C4-2B (cell line): ENCODE results near the gene AP5B1.

Experiments used
- ZFX ChIP-seq: fragments of 450-650 bp; IDR thresholded peaks from 2 replicates; pipeline ENCODE4 v1.6.1; 2017
- TF ChIP-seq, protein P1 (sequence below): fragments of 450-650 bp; conservative IDR thresholded peaks from 2 replicates; pipeline ENCODE4 v1.5.1; 2017; ENCODE audit warnings: mild to moderate bottlenecking

DNA sequence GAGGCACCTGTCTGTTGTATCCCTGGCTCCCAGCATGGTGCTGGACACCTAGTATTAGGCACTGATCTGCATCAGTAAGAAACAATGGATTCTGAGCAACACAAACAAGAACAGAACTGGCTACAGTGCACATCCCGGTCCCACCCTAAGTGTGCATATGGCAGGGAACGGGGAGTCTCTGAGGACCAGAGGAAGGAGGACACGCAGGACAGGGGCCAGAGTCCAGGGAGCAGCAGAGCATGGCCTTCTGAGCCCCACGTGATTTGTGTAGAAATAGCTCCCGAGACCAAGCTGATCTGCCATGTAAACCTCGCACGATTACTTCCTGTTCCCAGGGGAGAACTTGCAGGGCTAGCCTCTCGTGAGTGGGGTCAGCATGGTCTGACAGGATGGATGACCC is 40.3 kb upstream of the AP5B1 start:
- TF ChIP-seq, protein P1, sequence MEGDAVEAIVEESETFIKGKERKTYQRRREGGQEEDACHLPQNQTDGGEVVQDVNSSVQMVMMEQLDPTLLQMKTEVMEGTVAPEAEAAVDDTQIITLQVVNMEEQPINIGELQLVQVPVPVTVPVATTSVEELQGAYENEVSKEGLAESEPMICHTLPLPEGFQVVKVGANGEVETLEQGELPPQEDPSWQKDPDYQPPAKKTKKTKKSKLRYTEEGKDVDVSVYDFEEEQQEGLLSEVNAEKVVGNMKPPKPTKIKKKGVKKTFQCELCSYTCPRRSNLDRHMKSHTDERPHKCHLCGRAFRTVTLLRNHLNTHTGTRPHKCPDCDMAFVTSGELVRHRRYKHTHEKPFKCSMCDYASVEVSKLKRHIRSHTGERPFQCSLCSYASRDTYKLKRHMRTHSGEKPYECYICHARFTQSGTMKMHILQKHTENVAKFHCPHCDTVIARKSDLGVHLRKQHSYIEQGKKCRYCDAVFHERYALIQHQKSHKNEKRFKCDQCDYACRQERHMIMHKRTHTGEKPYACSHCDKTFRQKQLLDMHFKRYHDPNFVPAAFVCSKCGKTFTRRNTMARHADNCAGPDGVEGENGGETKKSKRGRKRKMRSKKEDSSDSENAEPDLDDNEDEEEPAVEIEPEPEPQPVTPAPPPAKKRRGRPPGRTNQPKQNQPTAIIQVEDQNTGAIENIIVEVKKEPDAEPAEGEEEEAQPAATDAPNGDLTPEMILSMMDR = no peak
- no peak for TF ChIP-seq ZFX
